ENCODE results near the gene DOCK1. TPM values are rescaled to one million over a fixed set of nuclear protein-coding genes. Genes with fewer than 3 reads are reported as not detected.

Gene DOCK1
- total RNA-seq, 4 donors from 2014 or later, result 4.3 to 6.0 (median 4.8) TPM

DNA sequence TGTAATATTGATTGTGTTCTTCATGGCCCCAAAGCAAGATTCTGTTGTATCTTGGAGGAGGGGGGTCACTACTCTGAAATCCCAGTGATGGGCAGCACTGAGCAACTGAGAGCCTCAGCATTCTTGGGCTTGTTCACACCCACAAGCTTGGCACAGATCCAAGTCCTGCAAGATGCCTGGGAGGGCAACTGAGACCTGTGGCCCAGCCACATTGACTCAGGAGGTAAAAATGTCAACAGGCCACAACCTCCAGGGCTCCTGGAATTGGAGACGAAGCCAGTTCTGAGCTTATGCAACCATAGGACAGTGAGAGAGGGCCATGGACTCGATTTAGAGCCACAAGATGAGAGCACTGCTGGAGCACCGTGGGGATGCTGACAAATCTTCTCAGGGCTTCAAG is 3.1 kb upstream of the DOCK1 start:
- peaks cover 0 to 5% of the 10 kb centered on the region in 2 donors for H3K4me1 ChIP-seq
- intact Hi-C loops (cut with DNase I; ENCODE audit: low total_unique reads) (no loop called here), in situ Hi-C loops (cut with MboI; ENCODE audit: low sequenced_read_pairs in 4 of 4) (no loop called here)
- peaks cover 0 to 9% (median 8%) of the 10 kb centered on the region in 3 donors for H3K27me3 ChIP-seq
- no peak overlapping the region for H3K4me3 ChIP-seq
- no peaks in the 10 kb centered on the region for H3K9me3 ChIP-seq
- ATAC-seq, result no peak
- no peak for DNase-seq
- no peak for TF ChIP-seq POLR2A (IDR thresholded peaks at IDR 0.05)
- TF ChIP-seq, protein P1, sequence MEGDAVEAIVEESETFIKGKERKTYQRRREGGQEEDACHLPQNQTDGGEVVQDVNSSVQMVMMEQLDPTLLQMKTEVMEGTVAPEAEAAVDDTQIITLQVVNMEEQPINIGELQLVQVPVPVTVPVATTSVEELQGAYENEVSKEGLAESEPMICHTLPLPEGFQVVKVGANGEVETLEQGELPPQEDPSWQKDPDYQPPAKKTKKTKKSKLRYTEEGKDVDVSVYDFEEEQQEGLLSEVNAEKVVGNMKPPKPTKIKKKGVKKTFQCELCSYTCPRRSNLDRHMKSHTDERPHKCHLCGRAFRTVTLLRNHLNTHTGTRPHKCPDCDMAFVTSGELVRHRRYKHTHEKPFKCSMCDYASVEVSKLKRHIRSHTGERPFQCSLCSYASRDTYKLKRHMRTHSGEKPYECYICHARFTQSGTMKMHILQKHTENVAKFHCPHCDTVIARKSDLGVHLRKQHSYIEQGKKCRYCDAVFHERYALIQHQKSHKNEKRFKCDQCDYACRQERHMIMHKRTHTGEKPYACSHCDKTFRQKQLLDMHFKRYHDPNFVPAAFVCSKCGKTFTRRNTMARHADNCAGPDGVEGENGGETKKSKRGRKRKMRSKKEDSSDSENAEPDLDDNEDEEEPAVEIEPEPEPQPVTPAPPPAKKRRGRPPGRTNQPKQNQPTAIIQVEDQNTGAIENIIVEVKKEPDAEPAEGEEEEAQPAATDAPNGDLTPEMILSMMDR (IDR thresholded peaks at IDR 0.05 in 4 of 5, conservative IDR thresholded peaks at IDR 0.05 in 1 of 5), result no peak
- no peaks in the 10 kb centered on the region for H3K36me3 ChIP-seq
- no peak overlapping the region for H3K27ac ChIP-seq

DNA sequence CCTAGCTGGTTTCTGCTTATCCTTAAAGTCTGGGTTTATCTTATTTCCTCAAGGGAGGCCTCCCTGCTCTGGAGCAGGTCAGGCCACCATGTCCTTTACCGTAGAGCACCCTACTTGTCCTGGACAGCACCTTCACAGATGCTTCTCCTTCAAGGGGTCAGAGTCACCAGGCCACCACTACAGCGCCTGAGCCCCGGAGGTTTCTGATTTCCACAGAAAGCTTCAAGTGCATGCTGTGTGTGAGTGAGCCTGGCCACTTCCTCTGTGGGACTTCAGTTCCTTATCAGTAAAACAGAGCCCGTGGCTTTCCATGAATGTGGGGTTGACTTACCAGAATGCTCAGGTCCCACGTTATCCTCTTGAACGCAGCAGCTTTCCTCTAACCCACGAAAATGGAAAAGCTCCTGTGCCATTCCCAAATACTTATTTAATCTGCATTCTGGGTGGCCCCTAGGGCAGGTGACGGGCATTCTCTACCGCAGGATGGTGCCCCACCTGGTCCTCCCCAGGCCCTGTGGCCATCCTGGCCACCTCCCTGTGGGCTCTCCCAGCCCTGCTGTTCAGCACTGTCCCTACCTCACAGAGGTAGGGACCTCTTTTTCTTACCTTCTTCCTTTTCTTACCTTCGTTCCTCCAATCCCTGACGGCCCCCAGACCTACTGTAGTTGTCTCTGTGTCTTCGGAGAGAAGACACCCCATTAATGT is 1.4 kb upstream of the DOCK1 start:
- ATAC-seq (no peak), DNase-seq (no peak)
- in situ Hi-C loops (cut with MboI; ENCODE audit: low sequenced_read_pairs in 4 of 4), result no loop called here
- Histone ChIP-seq H3K9me3 (no peaks in the 10 kb centered on the region), H3K27me3 (peaks cover 0 to 9% (median 8%) of the 10 kb centered on the region in 3 donors), H3K36me3 (no peaks in the 10 kb centered on the region), H3K27ac (no peak overlapping the region), H3K4me3 (no peak overlapping the region), H3K4me1 (peaks cover 0 to 5% of the 10 kb centered on the region in 2 donors)
- intact Hi-C loops (cut with DNase I; ENCODE audit: low total_unique reads), result no loop called here
- TF ChIP-seq, protein P1 (IDR thresholded peaks at IDR 0.05 in 4 of 5, conservative IDR thresholded peaks at IDR 0.05 in 1 of 5), result no peak
- TF ChIP-seq POLR2A (IDR thresholded peaks at IDR 0.05), result no peak

DNA sequence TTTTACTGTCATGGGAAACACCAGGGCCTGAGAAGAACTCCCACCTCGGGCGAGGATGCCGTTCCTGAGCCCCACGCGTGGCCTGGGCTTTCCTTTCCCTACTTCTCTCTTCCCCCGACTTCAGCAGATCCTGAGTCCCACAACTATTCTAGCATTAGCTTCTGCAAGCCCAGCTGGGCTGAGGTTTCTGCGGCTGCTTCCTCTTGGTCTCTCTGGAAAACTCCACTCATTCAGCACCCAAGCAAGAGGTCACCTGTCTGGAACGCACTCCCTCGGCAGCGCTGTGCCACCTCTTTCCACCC is 761 bp upstream of the DOCK1 start:
- intact Hi-C loops (cut with DNase I; ENCODE audit: low total_unique reads), result no loop called here
- Histone ChIP-seq H3K4me3 (peak overlapping the region; percentile 47 to 71 (median 64)), H3K36me3 (no peaks in the 10 kb centered on the region), H3K27ac (no peak overlapping the region), H3K9me3 (no peaks in the 10 kb centered on the region), H3K27me3 (peaks cover 0 to 9% (median 8%) of the 10 kb centered on the region in 3 donors), H3K4me1 (peaks cover 2 to 5% of the 10 kb centered on the region in 2 donors)
- in situ Hi-C loops (cut with MboI; ENCODE audit: low sequenced_read_pairs in 4 of 4), result no loop called here
- no peak for ATAC-seq
- DNase-seq, result no peak
- TF ChIP-seq POLR2A (IDR thresholded peaks at IDR 0.05), result no peak
- TF ChIP-seq, protein P1 (IDR thresholded peaks at IDR 0.05 in 4 of 5, conservative IDR thresholded peaks at IDR 0.05 in 1 of 5), result no peak

DNA sequence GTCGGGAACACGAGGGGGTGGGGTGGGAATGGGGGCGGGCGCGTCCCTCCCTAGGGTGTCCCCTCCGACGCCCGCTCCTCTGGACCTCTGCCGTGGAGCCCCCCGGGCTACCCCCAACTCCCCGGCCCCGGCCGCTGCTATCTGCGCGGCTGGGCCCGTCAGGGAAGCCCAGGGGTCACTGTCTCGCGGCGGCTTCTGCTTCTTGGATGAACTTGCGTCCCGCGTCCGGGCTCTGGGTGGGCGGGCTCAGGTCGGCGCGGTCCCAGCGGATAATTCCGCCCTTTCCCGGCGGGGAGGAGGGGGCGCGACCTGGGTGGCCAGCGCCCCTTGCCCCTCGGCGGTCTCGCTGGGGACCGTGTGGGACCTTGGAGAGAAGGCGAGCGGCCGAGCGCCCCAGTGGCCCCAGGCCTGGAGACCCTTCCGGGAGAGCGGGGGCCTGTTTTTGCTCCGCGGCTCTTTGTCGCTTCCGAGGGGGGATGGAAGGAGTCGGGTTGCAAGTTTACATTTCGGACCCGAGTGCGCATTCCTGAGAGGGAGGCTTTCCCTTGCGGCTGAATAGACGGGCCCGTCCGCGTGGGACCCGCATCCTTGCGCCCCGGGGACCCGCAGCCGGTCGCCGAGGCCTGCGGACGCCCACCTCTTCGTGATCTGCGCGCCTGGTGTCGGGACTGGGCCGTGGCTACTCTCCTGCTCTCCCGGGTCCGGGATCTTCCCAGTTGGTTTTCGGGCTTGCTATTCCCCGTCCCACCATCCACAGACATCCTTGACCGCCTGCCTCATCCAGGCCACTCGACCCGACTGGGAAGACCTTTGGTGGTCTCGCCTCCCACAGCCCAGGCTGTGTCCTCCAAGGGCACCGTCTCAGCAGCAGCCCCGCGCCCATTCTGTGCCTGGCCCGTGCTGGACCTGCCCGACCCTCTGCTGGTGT is 812 bp downstream of the DOCK1 start:
- H3K9me3 ChIP-seq, result no peaks in the 10 kb centered on the region
- peaks cover 2 to 5% of the 10 kb centered on the region in 2 donors for H3K4me1 ChIP-seq
- H3K36me3 ChIP-seq, result no peaks in the 10 kb centered on the region
- no peak for DNase-seq
- intact Hi-C loops (cut with DNase I; ENCODE audit: low total_unique reads), result no loop called here
- peak overlapping the region; percentile 54 to 71 (median 66) for H3K4me3 ChIP-seq
- ATAC-seq, result no peak
- peaks cover 0 to 9% (median 8%) of the 10 kb centered on the region in 3 donors for H3K27me3 ChIP-seq
- no peak for TF ChIP-seq POLR2A (IDR thresholded peaks at IDR 0.05)
- TF ChIP-seq, protein P1 (IDR thresholded peaks at IDR 0.05 in 4 of 5, conservative IDR thresholded peaks at IDR 0.05 in 1 of 5), result no peak
- peak overlapping the region; percentile 71 to 76 (median 72) for H3K27ac ChIP-seq
- in situ Hi-C loops (cut with MboI; ENCODE audit: low sequenced_read_pairs in 4 of 4), result no loop called here

All from gastrocnemius medialis (tissue), 4 donors.